Measurements from ENCODE around the gene MPP3. TPM values are rescaled to one million over a fixed set of nuclear protein-coding genes. Genes with fewer than 3 reads are reported as not detected.

MPP3 gene
- polyA plus RNA-seq, 3 donors, result 1.5 TPM; not detected in 2

DNA sequence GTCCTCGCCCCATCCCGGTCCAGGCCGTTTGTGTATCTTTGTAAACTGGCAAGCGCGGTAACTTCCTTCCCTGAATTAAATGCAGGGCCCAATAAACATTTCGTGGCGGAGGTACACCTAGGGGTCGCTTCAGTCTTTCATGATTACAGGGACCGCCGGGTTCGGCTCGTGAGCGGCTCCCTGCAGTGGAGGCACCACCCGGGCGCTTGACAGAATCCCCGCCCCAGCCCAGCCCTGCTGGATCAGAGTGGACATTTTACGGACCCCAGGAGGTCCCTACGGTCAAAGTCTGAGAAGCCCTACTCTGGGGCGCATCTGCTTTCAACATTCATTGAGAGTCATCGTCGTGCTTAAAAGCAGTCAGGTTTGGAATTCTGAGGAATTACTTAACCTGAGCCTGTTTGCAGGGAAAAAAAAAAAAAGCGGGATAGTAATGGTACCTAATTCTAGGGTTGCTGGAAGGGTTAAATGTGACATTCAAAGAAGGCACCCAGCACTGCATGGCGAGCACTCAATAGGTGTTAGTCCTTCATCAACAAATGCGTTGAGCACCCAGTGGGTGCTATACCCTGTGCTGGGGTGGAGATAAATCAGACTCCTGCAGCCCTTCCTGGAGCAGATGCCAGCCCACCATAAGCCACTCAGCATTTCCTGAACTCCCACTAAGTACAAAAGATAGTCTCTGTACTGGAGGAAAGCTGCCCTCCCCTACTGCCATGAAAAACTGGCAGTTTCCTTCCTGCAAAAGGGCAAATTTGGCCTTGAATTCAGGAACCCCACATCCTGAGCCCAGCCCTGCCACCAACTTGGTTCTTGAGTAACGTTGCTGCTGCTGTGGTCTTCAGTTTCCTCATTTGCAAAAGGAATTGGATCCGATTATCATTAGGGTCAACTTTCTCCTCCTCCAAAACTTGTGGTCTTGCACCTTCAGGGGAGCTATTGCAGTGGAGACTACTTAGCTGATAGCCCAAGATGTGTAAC lies 53.5 kb downstream of the MPP3 start:
- Mint-ChIP-seq H3K36me3 (peaks cover 18 to 26% of the 10 kb centered on the region in 2 donors), H3K9me3 (no peaks in the 10 kb centered on the region), H3K27ac (peak overlapping the region; percentile 84 to 95 (median 93)), H3K4me3 (peak overlapping the region; percentile 74 to 83), H3K4me1 (peaks cover 83% of the 10 kb centered on the region), H3K27me3 (ENCODE audit: low read depth in 3 of 3) (peaks cover 0 to 10% (median 1%) of the 10 kb centered on the region in 3 donors)
- H3K27me3 ChIP-seq (ENCODE audit: control insufficient read depth in 2 of 2, insufficient read depth in 2 of 2, low read length in 2 of 2), result no peaks in the 10 kb centered on the region
- intact Hi-C loops (cut with micrococcal nuclease), result no loop called here
- H3K4me3 ChIP-seq (replicated peaks in 1 of 3; ENCODE audit: low read depth in 2 of 3, low read length in 3 of 3), result peak overlapping the region; percentile 76 to 84 (median 84)
- peak overlapping the region; percentile 99 for H3K9ac ChIP-seq (ENCODE audit: insufficient read depth, low read length, poor library complexity, severe bottlenecking)
- TF ChIP-seq, protein P1, sequence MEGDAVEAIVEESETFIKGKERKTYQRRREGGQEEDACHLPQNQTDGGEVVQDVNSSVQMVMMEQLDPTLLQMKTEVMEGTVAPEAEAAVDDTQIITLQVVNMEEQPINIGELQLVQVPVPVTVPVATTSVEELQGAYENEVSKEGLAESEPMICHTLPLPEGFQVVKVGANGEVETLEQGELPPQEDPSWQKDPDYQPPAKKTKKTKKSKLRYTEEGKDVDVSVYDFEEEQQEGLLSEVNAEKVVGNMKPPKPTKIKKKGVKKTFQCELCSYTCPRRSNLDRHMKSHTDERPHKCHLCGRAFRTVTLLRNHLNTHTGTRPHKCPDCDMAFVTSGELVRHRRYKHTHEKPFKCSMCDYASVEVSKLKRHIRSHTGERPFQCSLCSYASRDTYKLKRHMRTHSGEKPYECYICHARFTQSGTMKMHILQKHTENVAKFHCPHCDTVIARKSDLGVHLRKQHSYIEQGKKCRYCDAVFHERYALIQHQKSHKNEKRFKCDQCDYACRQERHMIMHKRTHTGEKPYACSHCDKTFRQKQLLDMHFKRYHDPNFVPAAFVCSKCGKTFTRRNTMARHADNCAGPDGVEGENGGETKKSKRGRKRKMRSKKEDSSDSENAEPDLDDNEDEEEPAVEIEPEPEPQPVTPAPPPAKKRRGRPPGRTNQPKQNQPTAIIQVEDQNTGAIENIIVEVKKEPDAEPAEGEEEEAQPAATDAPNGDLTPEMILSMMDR (IDR thresholded peaks at IDR 0.05), result no peak
- H3K36me3 ChIP-seq (replicated peaks in 1 of 2; ENCODE audit: control insufficient read depth in 1 of 2, insufficient read depth in 2 of 2, low read length in 2 of 2), result peaks cover 9 to 12% of the 10 kb centered on the region in 2 donors
- peak; percentile 40 to 67 (median 56) for DNase-seq
- peak overlapping the region; percentile 83 for H2AFZ ChIP-seq (ENCODE audit: insufficient read depth, low read depth, low read length, poor library complexity, severe bottlenecking)
- 0% methylated on average over 24 of the region's 26 CpGs for WGBS (ENCODE audit: insufficient coverage)
- peaks cover 76 to 92% of the 10 kb centered on the region in 2 donors for H3K4me1 ChIP-seq (ENCODE audit: control insufficient read depth in 1 of 2, insufficient read depth in 2 of 2, low read length in 2 of 2)
- no peaks in the 10 kb centered on the region for H4K20me1 ChIP-seq (ENCODE audit: insufficient read depth, low read length)
- H3K27ac ChIP-seq (ENCODE audit: low read depth in 1 of 2, low read length in 2 of 2), result peak overlapping the region; percentile 86 to 95
- H3K4me2 ChIP-seq (replicated peaks; ENCODE audit: extremely low read depth, low read length, poor library complexity, severe bottlenecking), result peak overlapping the region; percentile 88
- H3K9me3 ChIP-seq (replicated peaks in 1 of 2; ENCODE audit: control insufficient read depth in 1 of 2, insufficient read depth in 1 of 2, low read length in 2 of 2), result no peaks in the 10 kb centered on the region
- H3K79me2 ChIP-seq (ENCODE audit: insufficient read depth, low read length), result peaks cover 43% of the 10 kb centered on the region

DNA sequence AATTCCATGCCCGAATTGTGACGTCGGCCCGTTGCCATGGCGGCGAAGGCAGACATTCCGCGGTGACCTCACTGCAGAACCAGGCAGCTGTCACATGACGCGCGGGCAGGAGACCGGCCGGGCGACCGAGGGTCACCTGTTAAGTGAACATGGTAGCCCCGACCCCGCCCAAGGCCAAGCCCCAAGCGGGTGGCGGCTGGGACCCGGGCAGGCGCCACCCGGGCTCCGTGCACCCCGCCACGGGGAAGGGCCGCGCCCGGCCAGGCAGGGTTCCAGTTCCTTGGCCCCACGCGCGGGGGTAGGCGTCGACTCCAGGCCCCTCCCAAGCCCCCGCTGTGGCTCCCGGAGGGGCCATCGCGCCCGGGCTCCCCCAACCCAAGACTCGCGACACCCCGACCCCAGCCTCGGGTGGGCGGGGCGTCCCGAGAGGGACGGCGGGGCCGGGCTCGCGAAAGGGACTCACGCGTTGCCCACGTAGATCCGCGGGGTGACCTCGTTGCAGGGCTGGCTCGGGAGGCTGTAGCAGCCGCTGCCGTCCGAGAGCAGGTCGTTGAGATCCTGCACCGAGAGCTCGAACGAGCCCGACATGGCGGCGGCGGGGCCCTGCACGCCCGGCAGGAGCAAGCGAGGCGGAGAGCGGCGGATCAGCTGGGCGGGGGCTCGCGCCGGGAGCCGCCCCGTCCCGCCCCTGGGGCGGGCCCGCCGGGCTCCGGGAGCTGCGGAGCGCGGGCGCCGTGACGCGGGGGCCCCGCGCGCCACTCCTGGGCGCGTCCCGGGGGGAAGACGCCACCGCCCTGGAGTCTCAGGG lies 54.4 kb downstream of the MPP3 start, which contains the start of gene DUSP3:
Gene DUSP3 (minus strand): TSS at position 641 of the 808 bp plus-strand sequence. CDS start 53 bp downstream, at position 588.
- peak within 1 kb of the TSS; percentile 86 to 95 for H3K27ac ChIP-seq (ENCODE audit: low read depth in 1 of 2, low read length in 2 of 2)
- Mint-ChIP-seq H3K27me3 (ENCODE audit: low read depth in 3 of 3) (peaks cover 0 to 10% (median 2%) of the 10 kb centered on the region in 3 donors), H3K9me3 (peaks cover 0 to 1% (median 0%) of the 10 kb centered on the region in 7 donors), H3K27ac (peak within 1 kb of the TSS; percentile 93 to 97 (median 95)), H3K4me3 (peak within 1 kb of the TSS; percentile 83 to 88), H3K4me1 (peaks cover 85% of the 10 kb centered on the region), H3K36me3 (peaks cover 26 to 35% of the 10 kb centered on the region in 2 donors)
- H3K4me3 ChIP-seq (replicated peaks in 1 of 3; ENCODE audit: low read depth in 2 of 3, low read length in 3 of 3), result peak within 1 kb of the TSS; percentile 76 to 84 (median 84)
- H3K9ac ChIP-seq (ENCODE audit: insufficient read depth, low read length, poor library complexity, severe bottlenecking), result peak within 1 kb of the TSS; percentile 99
- DNase-seq, result peak; percentile 77 to 97 (median 87)
- peaks cover 15 to 20% of the 10 kb centered on the region in 2 donors for H3K36me3 ChIP-seq (replicated peaks in 1 of 2; ENCODE audit: control insufficient read depth in 1 of 2, insufficient read depth in 2 of 2, low read length in 2 of 2)
- no peaks in the 10 kb centered on the region for H4K20me1 ChIP-seq (ENCODE audit: insufficient read depth, low read length)
- H2AFZ ChIP-seq (ENCODE audit: insufficient read depth, low read depth, low read length, poor library complexity, severe bottlenecking), result peak within 1 kb of the TSS; percentile 83
- peak within 1 kb of the TSS; percentile 88 for H3K4me2 ChIP-seq (replicated peaks; ENCODE audit: extremely low read depth, low read length, poor library complexity, severe bottlenecking)
- H3K9me3 ChIP-seq (replicated peaks in 1 of 2; ENCODE audit: control insufficient read depth in 1 of 2, insufficient read depth in 1 of 2, low read length in 2 of 2), result no peaks in the 10 kb centered on the region
- TF ChIP-seq, protein P1 (IDR thresholded peaks at IDR 0.05), result no peak
- WGBS (ENCODE audit: insufficient coverage), result 0% methylated on average over 100 of the region's 100 CpGs
- no peaks in the 10 kb centered on the region for H3K27me3 ChIP-seq (ENCODE audit: control insufficient read depth in 2 of 2, insufficient read depth in 2 of 2, low read length in 2 of 2)
- H3K4me1 ChIP-seq (ENCODE audit: control insufficient read depth in 1 of 2, insufficient read depth in 2 of 2, low read length in 2 of 2), result peaks cover 77 to 92% of the 10 kb centered on the region in 2 donors
- intact Hi-C loops (cut with micrococcal nuclease), result no loop called here
- H3K79me2 ChIP-seq (ENCODE audit: insufficient read depth, low read length), result peaks cover 46% of the 10 kb centered on the region

Data from CD14-positive monocyte (primary cell).